HG03135 (cell line): ENCODE measurements around the gene ADAMTS13.
A peak's percentile ranks its signal among the peaks of the same experiment; 100 is the strongest.
"Not testable (repeated sequence)": the region's sequence is repeated elsewhere in the genome, so short reads cannot be mapped to it uniquely, and the experiment has no call there.

Experiments used
- ATAC-seq: cut with Tn5 transposase; IDR thresholded peaks from one replicate; pipeline ENCODE4 v1.9.1; 2021; ENCODE audit warnings: mild to moderate bottlenecking, moderate library complexity; ENCODE audit not compliant: unreplicated experiment

The ADAMTS13 gene

DNA sequence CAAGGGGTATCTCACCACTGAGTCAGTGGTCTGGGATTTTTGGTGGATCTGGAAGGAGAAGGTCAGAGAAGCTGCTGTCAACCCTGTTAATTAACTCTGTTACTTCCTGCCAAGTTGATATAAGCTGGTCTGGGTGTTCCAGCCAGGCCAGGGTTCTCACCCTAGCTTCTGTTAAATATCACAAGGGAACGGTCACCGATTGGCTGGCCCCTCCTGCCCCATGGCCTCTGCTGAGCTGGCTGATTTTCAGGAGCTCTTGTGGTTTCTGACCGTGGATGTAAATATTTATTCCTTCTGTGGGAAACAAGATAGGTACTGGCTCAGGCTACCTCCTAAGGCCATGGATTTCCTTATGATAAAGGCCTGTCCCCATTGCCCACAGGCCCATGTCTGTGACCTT is 1.0 kb downstream of the ADAMTS13 start:
- no peak for ATAC-seq

DNA sequence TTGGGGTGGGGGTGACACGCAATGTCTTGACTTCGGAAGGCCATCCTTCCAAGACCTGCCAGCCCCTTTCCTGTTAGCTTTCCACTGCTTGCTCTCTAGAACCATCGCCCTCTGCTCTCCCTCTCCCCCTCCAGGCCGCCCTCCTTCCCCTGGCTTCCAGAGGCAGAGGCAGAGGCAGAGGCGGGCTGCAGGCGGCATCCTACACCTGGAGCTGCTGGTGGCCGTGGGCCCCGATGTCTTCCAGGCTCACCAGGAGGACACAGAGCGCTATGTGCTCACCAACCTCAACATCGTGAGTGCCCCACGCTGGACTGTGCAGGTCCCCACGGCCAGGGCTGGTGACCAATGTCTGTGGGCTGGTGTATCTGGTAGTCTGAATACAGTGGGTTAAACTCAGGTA is 2.0 kb downstream of the ADAMTS13 start:
- no peak for ATAC-seq

DNA sequence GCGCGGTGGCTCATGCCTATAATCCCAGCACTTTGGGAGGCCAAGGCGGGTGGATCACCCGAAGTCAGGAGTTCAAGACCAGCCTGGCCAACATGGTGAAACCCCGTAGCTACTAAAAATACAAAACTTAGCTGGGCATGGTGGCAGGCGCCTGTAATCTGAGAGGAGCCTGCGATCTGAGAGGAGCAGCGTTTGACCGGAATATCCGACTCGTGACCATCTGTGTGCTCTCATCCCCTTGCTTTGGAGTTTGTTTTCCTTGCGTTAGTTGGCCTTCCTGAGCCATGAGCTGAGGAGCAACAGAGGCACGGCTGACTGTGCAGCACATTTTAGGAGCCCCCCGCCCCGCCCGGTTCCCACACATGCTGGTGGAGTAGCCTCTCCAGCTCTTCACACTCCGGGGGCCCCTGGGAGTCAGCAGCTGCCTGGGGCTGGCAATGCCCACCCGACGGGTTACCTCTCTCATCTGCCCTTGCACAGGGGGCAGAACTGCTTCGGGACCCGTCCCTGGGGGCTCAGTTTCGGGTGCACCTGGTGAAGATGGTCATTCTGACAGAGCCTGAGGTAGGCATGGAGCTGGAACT is 3.0 kb downstream of the ADAMTS13 start:
- ATAC-seq, result no peak

- ATAC-seq, result no peak
Observed at GRCh38 chr9:133426011-133426410, 3.8 kb downstream of the ADAMTS13 start.

DNA sequence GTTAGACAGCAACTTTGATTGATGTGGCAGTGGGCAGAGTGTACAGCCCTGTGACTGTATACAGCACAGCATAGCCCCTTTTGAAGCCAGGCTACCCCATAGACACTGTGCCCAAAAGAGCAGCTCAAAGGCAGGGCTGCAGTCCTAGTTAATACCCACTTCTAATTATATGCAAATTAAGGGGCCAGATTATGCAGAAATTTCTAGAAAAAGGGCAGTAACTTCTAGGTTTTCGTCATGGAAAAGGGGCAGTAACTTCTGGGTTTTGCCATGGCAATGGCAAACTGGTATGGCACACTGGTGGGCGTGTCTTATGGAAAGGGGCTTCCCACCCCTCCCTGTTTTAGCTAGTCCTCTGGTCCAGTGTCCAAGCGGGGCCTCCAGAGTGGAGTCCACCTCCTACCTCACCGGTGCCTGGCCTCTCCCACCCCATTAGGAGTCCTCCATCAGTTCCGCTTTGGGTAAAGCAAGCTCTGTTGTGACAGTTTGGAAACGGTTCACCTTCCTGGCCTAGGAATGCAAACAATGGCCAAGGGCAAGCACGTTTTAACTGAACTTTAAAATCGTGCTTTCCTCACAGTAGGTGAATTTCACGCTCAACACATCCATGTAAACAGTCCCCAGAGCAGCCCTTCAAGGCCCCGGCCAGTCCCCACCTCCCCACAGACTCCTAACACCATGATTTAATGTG is 5.6 kb downstream of the ADAMTS13 start:
- no peak for ATAC-seq

DNA sequence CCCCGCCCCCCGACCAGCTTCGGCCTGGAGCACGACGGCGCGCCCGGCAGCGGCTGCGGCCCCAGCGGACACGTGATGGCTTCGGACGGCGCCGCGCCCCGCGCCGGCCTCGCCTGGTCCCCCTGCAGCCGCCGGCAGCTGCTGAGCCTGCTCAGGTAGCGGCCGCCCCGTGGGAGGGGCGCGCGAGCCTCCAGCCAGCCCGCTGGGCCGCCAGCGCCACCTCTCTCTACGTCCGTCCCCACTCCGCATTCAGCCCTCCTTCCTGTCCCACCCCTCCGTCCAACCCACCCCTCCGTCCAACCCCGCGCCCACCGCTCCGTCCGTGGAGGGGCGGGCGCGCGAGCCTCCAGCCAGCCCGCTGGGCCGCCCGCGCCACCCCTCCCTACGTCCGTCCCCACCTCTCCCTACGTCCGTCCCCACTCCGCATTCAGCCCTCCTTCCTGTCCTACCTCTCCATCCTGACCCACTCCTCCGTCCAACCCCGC is 6.5 kb downstream of the ADAMTS13 start:
- no peak for ATAC-seq

GRCh38 chr9:133429214-133429613 is 7.0 kb downstream of the ADAMTS13 start:
- no peak for ATAC-seq

GRCh38 chr9:133429641-133430161 is 7.5 kb downstream of the ADAMTS13 start:
- ATAC-seq, result no peak

DNA sequence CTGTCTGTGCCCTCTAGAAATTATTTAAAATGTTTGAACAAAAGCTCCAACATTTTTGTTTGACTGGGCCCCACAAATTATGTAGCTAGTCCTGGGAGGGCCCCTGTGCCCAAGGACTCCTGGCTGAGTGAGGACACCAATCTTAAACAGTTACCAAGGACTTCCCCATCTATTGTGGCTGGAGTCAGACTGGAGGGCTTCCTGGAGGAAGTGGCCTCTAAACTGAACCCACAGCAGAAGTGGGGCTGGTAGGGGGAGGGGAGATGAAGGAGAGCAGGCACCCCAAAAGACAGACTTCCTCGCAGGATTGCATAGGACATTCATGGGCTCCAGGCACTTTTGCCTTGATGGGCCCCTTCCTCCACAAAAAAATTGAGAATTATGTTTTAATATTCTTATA is 8.1 kb downstream of the ADAMTS13 start:
- no peak for ATAC-seq

- ATAC-seq, result no peak
Observed at GRCh38 chr9:133433351-133433843, 11.2 kb downstream of the ADAMTS13 start.

GRCh38 chr9:133436681-133437080 is 14.5 kb downstream of the ADAMTS13 start:
- no peak for ATAC-seq

GRCh38 chr9:133437753-133438531 is 15.8 kb downstream of the ADAMTS13 start:
- no peak for ATAC-seq

DNA sequence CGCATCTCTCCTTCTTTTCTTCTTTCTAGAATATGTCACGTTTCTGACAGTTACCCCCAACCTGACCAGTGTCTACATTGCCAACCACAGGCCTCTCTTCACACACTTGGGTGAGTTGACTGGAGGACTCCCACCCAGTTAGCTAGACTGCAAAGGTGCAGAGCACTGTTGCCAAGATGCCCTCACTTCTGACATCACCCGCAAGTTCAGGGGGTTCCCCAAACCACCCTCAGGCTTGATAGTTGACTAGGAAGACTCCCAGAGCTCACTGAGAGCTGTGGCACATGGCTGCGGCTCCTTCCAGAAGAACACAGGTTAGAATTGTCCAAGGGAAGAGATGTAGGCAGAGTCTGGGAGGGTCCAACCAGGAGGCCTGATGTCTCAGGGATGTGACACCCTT is 17.2 kb downstream of the ADAMTS13 start:
- ATAC-seq, result no peak

DNA sequence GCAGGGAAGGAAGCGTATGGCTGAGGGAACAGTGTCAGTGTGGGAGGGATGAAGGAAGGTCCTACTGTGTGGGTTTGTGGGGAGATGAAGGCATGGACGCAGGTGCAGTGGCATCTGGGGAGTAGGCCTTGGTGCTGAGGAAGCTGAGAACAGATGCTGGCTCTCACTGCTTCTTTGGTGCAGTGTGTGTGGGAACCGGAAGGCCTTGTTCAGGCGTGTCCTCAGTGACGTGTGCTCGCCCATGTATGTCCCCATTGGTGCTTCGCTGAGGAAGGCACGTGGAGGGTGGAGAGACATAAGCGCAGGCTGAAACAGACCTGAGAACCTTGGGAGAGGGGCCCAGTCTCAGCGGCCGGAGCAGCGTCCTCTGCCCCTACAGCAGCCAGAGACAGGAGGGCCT is 18.7 kb downstream of the ADAMTS13 start:
- ATAC-seq, result peak; percentile 66

DNA sequence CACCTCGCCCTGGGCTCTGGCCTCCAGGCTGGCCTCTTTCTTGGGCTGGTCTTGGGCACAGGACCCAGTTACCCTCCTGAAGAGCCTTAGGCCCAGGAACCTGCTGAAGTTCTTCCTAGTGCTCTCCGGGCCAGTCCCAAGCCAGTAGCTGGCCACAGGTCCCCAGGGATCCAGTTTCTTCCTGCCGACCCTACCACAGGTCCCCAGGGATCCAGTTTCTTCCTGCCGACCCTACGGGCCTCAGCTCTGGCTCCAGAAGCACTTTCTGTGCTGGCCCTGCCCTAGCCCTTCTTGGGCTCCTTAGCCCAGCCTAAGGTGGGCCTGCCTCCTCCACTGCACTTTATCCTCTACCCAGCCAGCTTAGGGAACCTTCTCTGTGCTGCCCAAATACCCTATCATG is 19.4 kb downstream of the ADAMTS13 start:
- ATAC-seq, result no peak

DNA sequence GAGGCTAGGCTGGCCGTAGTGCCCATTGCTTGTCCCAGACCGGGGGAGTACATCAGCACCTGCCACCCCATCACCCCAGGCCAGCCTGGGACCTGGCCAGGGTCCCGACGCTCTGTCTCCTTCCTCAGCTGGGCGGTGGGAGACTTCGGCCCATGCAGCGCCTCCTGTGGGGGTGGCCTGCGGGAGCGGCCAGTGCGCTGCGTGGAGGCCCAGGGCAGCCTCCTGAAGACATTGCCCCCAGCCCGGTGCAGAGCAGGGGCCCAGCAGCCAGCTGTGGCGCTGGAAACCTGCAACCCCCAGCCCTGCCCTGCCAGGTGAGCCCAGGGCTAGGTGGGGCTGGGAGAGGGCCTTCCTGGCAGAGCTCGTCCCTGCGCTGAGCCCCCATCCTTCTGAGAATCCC is 21.1 kb downstream of the ADAMTS13 start:
- no peak for ATAC-seq

DNA sequence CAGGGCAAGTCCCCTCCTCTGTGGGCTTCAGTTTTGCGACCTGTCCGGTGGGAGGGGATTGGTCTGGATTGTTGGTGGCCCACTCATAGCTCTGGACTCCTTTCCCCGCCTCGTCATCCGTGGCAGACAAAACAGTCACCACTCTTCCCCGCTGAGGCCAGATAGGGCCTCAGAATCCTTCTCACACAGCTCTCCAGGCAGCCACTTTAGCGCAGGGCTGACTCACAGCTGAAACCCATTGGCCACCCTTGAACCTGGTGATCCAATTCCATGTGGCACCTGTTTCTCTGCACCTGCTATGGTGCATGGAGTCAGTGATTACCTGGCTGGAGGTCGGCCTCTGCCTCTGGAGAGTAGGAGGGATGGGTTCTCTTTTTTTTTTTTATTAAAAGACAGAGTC is 21.8 kb downstream of the ADAMTS13 start:
- no peak for ATAC-seq

DNA sequence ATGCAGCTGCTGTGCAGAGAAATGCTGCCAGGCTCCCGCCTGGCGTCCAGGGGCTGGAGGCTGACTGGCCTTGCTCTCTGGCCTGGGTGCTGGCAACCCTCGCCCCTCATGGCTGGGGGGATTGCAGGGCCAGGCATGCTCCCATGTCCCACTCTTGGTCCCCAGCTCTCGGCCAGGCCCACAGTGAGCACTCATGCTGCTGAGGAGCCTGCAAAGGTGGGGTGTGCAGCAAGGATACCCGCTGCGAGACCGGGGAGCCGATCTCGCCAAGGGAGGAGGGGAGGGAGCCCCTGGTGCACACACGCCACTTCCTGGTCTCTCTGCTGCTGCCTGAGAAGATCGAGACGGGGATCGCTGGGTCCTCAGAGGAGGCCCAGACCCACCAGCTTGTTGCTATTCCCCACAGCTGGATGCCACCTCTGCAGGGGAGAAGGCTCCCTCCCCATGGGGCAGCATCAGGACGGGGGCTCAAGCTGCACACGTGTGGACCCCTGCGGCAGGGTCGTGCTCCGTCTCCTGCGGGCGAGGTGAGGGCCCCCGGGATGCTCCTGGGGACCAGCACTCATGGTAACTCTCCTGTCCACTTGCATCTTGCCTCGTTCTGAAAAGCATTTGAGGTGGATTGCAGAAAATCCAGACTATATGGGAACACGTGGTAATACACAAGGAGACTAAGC is 23.3 kb downstream of the ADAMTS13 start:
- ATAC-seq, result no peak

GRCh38 chr9:133448487-133448972 is 26.4 kb downstream of the ADAMTS13 start:
- no peak for ATAC-seq

- no peak for ATAC-seq
Observed at GRCh38 chr9:133449760-133450159, 27.6 kb downstream of the ADAMTS13 start.

DNA sequence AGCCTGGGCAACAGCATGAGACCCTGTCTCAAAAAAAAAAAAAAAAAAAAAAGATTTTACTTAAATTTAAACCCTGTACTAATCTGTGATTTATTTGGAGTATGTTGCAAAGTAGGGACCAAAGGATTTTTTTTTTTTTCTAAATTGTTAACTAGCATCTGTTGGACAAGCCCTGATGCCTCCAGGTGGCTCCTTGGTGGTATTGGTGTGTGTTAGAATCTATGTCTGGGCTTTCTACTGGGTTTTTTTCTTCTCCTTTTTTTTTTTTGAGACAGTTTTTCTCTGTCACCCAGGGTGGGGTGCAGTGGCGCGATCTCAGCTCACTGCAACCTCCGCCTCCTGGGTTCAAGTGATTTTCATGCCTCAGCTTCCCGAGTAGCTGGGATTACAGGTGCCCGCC is 29.7 kb downstream of the ADAMTS13 start:
- not testable (repeated sequence) for ATAC-seq
